NCI-H2196 (cell line): ENCODE results near the gene GFOD1.

ENCODE experiments used
- DNase-seq: peaks from one replicate; lab custom pipeline; 2025; ENCODE audit not compliant: unreplicated experiment; lab: John Stamatoyannopoulos, UW

Gene GFOD1

DNA sequence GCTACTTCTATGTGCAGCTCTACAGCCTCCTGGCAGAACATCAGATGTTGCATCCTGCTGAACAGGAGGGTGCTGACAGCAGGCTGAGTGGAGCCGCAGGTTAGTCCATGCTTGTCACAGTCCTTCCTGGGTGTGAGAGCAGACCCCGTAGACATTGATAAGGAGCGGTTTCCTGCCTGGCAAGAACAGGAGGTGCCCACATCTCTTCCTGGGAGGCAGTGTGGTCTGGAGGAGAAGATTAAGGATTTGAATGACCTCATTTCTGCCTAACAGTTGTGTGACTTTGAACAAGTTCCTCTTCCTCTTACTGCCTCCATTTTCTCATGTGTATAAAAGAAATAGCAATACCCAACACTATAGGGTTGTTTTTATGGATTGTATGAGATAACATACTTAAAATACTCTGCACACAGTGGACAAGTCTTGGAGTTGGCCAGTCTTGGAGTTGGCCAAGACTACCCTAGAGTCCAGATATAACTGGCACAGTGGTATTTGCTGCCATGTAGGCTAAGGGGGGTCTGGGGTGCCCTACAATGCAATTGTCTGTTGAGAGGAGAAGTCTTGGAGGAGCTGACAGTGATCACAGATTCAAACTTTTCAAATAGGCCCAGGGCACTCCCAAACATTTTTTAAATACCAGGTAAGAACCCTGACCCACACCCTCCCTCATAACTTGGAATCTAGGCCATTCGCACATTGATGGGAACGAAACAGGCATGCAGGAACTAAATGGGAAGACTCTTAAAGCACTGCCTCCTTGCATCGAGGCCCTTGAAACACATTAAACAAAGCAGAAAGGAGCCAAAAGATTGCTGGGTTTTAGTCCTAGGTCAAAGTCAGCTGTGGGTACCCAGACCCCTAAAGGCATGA lies 126.5 kb downstream of the GFOD1 start:
- no peak for DNase-seq

DNA sequence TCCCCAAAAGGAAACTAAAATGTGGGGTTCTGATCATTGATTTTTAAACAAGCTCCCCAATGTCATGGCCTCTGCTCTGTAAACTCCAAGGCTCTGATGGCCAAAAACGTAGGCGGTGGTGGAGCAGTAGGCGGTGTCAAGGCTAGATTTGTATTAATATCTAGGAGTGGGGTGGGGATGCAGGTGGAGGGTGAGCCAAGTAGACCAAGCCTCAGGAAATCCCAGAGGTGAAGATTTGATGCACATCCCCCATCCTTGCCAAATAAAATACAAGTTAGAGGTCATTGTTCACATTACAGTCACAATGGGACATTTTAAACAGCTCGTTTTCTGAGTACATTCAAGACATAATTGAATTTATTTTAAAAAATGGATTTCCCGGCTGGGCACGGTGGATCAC lies 128.1 kb downstream of the GFOD1 start:
- DNase-seq: no peak

DNA sequence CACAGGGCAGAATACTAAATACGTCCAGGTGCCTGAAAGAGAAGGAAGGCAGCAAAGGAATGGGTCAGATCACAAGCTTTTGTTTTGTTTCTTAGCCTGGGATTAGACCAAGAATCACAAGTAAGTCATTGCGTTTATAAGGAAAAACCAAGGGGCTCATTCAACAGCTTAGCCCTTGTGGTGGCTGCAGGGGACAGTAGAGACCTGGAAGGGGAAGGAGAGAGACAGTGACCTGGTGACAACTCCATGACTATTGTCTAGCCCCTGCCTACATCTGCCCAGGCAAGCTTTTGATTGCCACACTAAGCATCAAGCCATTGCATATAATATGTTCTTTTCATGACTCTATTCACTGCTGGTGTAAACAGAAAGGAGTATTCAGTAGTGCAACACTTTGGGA lies 128.9 kb downstream of the GFOD1 start:
- DNase-seq: no peak

DNA sequence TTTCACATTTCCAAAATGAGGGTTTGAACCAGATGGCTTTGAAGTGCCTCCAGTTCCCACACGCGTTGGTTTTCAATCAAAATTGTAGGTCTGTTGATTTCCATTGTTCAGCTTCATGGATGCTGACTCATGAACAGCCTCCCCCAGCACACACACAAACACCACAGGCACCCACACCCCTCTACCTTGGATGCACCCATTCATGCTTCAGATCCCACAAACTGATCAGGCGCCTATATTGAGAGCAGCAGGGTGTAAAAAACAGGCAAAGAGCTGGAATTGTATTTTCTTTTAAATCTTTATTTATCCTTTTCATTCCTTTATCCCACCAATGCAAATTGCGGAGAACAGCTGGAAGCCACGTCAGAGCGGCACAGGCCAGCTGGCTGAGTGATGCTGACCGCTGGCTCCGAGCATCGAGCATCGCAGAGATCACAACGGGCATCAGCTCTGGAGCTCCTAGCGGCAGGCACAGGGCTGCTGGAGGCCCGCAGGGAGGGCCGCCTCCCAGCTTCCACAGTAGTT lies 129.8 kb downstream of the GFOD1 start:
- no peak for DNase-seq

DNA sequence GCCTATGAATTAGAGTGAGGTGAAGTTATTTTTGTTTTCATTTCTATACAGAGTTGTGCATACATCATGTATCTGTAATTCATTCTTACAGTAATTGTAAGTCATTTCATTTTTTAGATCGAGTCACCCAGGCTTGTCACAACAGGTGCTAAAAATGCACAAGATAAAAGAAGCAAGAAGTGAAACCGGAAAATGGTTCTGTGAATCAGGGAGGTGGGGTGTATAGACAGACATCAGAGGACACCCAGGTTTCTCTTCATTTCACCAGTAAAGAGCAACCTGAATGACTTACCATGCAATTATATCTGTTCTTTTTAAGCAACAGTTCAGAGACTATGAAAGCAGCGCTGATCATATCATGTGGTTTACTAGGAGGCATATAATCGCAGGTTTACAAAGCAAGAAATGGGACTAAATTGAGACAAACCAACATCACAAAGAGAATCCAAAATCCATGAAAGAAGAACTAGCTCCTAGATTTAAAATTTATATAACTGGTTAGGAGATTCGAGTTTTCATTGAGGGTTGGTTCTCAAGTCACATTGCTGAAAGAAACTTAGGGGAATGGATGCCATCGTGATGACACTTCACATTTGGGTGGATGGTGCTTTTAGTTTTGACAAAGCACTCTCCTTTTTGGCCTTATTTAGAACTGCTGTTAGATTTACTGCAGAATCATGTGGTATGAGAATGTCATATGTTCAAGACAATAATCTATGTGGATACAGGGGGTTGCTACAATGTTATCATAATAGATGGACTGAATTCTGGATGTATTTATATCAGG lies 131.2 kb downstream of the GFOD1 start:
- no peak for DNase-seq

DNA sequence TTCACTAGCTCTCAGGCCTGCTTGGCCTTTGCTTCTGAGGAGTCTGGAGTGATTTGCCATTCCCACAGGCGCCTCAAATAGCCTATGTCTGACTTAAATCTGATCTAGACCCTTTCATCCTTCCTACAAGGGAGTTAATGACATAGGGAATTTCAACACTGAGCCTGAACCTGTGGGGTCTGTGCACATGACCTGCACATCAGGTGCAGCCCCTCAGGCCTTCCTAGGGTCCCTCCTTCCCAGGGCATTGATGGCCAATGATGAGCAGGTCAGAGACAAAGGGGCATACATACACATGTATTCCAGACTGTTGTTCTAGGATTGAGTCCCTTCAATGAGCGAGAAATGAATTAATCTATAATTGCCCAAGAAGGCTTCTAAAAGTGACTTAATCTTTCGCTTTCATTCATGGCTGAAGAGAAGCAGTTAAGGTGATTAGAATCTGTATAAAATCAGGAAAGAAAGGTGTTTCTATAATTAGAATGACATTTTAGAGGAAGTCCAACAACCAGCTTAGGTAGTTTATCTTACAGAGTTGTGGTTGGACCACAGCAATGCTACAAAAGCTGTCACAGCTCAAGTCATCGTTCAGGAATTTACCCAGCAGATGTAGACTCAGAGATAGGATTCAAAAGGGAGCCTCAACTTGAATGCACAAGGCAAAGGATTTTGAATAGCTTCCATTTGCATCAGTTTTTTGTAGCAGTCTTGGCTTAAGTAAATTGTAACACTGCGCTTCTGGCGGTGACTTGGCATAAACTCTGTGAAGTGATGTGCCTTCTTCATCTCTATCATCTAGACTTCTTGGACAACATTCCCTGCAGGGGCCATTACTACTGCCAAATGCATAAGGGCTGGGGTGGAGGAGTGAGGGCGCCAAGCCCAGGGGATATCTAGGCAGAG lies 132.1 kb downstream of the GFOD1 start:
- DNase-seq: peak; percentile 11

DNA sequence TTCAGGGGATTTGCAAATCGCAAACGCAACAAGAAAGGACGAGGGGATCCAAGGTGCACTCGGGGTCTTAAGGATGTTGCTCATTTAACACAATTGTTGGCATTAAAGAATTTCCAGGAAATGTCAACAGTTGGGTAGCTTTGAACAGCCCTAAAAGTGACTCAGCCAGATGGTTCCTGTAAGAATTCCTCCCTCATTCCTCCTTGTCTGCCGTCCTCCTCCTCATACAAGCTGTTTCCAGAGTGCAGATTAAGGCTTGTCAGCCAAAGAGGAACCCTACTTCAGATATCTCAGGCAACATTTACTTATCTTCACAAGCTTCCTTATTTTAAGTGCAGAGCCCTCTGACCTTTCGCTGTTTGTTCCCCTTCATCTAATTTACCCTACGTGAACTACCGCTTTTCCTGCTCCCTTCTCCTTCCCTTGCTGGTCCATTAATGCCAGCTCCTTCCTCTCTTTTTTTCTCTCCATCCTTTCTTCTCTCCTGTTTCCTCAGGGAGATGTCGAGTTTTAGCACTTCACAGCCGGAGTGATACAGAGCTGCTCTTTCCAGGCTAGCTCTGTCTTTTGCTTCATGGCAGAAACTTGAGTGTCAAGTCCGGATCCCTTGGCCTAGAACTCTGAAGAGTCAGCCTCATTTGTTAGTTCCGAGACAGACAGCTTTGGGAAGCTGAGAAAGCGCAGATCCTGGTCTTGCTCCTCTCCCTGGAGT lies 132.9 kb downstream of the GFOD1 start:
- no peak for DNase-seq

DNA sequence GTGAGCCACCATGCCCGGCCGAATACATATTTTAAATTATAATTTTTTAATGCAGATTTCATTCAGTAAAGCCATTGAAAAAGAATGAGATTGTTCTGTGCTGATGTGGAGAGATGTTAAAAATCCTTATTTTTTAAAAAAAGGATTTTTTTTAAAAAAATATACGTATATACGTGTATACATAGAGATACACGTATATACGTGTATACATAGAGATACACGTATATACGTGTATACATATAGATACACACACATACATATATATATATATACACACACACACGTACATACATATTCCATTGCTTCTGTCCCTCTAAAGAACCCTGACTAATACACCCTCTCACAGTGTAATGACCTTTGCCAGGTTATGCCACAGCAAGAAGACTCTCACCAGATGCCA lies 135.2 kb downstream of the GFOD1 start:
- no peak for DNase-seq

DNA sequence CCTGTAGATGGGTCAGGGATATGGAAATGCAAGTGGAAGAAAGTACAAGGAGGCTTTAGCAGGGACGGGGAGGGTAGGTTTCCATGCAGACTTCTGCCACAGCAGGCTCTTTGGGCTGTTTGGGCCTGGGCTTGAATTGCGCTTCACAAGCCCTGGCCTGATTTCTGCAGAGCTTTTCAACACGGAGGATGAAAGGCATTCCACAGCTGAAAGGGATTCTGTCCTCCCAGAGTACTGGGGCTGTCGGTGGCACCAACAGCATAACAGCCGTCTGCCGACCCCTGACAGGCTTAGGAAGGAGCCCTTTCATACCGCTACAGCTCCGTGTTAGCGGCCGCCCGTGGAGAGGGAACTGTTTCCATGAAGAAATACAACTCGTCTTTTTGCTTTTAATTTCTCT lies 136.1 kb downstream of the GFOD1 start:
- no peak for DNase-seq

DNA sequence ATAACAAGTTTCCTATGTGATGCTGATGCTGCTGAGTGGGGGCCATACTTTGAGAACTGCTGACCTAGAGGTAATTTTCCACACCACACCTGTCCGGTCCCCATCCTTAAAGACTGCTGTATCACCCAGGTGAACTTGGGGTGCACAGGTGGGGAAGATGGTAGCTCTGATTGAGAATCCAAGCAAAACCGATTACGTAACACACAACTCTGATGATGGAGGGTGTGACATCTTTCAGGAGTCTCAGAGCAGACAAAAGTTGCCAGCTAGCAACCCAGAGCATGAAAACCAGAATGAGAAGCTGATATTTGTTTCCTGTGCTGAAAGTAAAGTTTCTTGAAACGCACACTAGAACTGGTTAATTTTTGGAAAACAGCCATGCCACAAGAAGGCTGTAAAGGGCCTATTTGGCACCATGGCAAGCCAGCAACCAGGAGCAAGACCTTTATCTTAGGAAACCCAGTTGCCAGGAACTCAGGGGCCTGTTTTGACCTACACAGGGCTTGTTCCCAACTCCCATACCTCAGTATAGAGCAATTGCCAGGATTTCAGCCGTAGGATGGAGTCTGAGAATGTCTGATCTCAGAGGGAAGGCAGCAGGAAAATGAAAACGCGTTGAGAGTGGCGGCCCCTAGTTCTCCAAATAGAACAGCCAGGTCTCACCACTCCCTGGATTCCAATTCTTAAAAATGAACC lies 137.4 kb downstream of the GFOD1 start:
- DNase-seq: no peak

DNA sequence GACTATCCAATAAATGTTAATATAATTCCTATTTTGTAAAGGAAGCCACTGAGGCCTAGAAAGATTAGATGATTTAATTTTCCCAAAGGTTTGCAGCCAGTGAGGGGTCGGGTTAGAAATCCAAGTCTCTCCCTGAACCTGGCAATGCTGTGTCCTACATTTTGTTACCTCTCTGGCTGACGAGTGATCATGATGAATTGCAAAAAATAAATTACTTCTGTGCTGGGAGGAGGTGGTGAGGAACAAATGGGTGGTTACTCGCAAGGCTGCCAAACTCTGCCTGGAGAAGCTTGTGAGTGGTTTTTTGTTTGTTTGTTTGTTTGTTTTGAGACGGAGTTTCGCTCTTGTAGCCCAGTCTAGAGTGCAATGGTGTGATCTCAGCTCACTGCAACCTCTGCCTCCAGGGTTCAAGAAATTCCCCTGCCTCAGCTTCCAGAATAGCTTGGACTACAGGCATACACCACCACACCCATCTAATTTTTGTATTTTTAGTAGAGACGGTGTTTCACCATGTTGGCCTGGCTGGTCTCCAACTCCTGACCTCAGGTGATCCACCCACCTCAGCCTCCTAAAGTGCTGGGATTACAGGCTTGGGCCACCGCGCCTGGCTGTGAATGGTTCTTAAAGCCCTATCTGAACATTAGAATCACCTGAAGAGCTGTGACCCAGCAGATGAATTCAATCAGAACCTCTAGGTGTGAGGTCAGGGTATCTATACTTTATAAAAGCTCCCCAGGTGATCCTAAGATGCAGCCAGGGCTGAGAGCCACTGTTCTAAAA lies 138.9 kb downstream of the GFOD1 start:
- DNase-seq: no peak

DNA sequence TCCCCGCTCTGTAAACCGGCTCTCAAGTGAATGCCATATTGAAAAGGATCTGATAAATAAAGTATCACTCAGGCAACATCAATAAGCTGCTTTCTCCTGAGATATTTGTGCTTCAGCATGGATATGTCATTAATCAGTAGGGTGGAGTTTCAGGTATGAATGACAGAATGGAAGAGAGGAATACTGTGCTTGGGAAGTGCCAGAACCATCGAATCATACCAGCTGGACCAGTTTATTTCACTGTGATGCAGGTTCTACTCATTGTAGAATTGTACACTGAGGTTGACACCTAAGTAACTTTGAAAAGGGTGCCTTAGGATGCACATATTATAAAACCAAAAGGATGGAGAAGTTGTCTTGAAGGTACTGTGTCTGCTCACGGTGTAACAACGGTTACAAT lies 141.2 kb downstream of the GFOD1 start:
- no peak for DNase-seq

DNA sequence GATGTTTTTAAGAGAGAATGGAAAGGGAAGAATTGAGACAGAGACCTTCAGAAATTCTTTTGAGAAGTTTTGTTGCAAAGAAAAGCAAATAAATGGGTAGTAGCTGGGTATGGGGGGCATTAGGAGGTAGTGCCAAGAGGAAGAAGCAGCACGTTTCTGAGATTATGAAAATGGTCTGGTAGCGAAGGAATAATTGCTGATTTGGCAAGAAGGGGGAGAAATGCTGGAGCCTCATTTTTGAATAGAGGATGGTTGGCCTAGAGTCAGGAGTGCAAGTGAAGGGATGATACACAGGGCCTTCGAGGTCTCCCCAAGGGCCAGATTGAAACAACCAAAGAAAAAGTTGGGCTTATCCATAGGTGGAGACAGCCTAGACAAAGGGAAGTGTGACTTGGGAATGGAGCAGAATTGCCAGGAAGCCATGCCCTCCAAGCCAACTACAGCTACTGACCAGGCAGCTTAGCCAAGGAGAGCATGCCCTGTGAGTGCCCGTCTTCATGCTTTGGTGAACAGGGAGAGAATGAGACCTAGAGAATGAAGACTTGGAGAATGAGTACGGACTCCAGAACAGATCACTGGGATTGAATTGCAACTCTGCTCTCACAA lies 144.9 kb downstream of the GFOD1 start:
- DNase-seq: no peak

DNA sequence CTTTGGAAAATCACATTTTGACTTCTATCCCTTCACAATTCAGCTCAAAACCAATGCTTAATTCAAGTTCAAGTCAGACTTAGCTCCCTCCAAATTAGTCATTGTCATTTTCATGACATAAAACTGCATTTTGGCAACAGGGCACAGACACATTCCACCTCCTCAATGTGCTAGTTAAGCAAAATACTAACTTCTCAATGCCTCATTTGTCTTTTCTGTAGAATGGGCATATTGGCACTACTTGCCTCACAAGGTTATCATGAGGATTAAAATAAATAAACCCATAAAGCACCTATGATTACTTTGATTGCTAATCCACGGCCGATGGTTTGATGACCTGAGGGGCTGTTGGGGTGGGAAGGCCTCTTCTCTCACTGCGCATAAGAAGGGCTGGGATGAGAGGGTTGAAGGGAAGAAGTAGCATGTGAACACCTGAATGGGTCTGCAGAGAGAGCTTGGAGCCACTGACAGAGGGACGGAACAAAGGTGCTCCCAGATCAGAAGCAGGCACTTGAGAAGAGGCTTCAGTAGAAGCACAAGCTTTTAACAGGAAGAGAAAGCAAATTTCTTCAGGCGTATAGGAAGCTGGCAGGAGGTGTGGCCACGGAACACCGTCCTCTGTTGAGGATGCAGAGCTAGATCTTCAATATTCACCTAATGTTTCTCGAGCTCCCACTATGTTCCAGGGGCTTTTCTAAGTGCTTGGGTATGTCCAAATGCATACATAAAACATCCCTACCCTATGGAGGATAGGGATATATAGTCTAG lies 147.4 kb downstream of the GFOD1 start:
- DNase-seq: no peak

DNA sequence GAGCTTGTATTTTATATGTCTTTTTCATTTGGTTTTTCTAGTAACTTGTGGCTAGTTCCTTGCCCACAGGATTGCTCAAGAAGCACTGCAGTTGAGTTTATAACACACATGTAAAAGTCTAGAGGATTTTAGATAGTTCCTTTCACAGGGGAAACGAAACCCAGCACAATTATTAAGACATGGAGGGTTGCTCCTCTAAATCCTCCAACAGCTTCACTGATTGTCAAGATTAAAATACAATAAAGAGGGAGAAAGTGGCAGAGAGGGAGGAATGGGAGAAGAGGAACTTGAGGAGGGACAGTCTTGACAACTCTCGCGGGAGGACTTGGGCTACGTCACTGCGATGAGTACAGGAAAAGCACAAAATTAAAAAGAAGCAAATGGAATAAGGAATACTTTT lies 149.4 kb downstream of the GFOD1 start:
- DNase-seq: no peak

DNA sequence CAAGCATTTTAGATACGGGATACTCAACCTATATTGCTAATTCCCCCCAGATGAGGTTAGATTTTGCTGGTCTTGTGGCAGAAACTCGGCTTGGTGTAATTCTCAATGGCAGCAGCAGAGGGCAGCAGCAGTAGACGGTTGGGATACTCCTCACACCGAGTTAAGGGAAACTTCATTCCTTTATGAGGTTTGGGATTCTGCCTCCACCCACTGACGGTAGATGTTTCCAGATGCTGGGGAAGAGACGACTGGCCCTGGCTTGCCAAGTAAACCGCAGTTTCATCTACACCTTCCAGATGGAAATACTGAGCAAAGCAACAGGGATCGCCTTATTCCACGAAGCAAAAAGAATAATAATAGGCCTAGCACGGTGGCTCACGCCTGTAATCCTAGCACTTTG lies 150.8 kb downstream of the GFOD1 start:
- DNase-seq: peak; percentile 79

DNA sequence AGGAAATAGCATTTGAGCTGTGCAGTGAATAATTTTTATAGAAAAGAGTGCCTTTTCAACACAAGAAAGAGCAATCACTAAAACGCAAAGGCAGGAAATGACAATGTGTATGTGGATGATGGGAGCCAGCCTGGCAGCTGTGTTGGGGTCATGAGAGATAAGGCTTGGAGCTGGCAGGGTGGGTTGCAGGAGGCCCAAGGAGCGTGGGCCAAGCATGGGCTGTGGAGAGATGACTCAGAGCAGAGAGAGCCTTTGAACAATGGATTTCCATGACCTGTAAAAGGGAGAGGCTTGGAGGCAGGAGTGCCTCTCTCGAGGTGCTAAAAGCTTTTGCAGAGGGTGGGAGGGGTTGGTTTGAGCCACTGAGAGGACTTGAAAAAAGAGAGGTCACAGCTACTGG lies 152.4 kb downstream of the GFOD1 start:
- no peak for DNase-seq

DNA sequence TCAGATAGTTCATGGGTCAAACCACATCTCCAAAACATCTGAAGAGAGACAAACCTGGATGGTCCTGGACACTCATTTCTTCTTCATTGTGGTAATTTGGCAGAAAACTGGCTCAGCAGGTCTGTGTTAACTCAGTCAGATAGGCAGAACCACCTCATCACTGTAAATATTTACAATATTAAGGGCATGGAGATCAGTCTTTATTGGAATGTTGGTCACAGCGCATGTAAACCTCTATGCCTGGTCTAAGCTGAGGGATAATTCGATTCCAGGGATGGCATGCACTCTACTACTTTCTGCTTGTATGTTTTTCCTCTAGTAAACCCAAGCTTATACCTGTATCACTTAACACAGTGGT lies 155.1 kb downstream of the GFOD1 start:
- no peak for DNase-seq
